CD14-positive monocyte (primary cell): ENCODE results near the gene SLC20A1. TPM values are rescaled to one million over a fixed set of nuclear protein-coding genes. Genes with fewer than 3 reads are reported as not detected.

ENCODE experiments used
- DNase-seq, 3 donors: peaks; one replicate each; pipeline ENCODE4 v3.0.0-alpha.2; 2011 to 2022
- H2AFZ ChIP-seq: 2 replicates; pipeline ENCODE4 v1.6.0; 2012; ENCODE audit warnings: mild to moderate bottlenecking, low read depth, low read length, inconsistent platforms; ENCODE audit not compliant: insufficient read depth, poor library complexity, severe bottlenecking
- H3K27ac ChIP-seq, 2 donors: 1 replicate in 1 of 2; 2 replicates in 1 of 2; pipeline ENCODE4 v1.5.1; 2012 to 2013; ENCODE audit warnings: low read length in 2 of 2, control low read depth in 1 of 2, inconsistent platforms in 1 of 2, low read depth in 1 of 2, mild to moderate bottlenecking in 1 of 2
- H3K27me3 ChIP-seq, 2 donors: one replicate each; pipeline versions ENCODE4 v1.6.0 to v1.6.1; 2011 to 2013; ENCODE audit warnings: low read length in 2 of 2; ENCODE audit not compliant: control insufficient read depth in 2 of 2, insufficient read depth in 2 of 2
- H3K36me3 ChIP-seq, 2 donors: replicated peaks in 1 of 2; 1 replicate in 1 of 2; 2 replicates in 1 of 2; pipeline versions ENCODE4 v1.5.1 to v1.6.1; 2012 to 2013; ENCODE audit warnings: low read length in 2 of 2, control low read depth in 1 of 2, inconsistent platforms in 1 of 2, mild to moderate bottlenecking in 1 of 2; ENCODE audit not compliant: insufficient read depth in 2 of 2, control insufficient read depth in 1 of 2
- H3K4me1 ChIP-seq, 2 donors: 1 replicate in 1 of 2; 2 replicates in 1 of 2; pipeline versions ENCODE4 v1.5.1 to v1.6.1; 2012 to 2013; ENCODE audit warnings: low read length in 2 of 2, control low read depth in 1 of 2, inconsistent platforms in 1 of 2, mild to moderate bottlenecking in 1 of 2, moderate library complexity in 1 of 2; ENCODE audit not compliant: insufficient read depth in 2 of 2, control insufficient read depth in 1 of 2
- H3K4me2 ChIP-seq: replicated peaks from 2 replicates; pipeline ENCODE3; 2012; ENCODE audit warnings: low read length, moderate library complexity, mild to moderate bottlenecking; ENCODE audit not compliant: poor library complexity, severe bottlenecking; ENCODE audit errors: extremely low read depth
- H3K4me3 ChIP-seq, 3 experiments: fragments of 200-600 bp in 1 of 3; sonication (generic) in 1 of 3; replicated peaks in 1 of 3; 1 replicate in 2 of 3; 2 replicates in 1 of 3; pipeline ENCODE4 v1.5.1; 2011 to 2013; ENCODE audit warnings: low read length in 3 of 3, mild to moderate bottlenecking in 3 of 3, control low read depth in 2 of 3, low read depth in 2 of 3, inconsistent platforms in 1 of 3, moderate library complexity in 1 of 3
- H3K79me2 ChIP-seq: 2 replicates; pipeline ENCODE4 v1.6.0; 2012; ENCODE audit warnings: mild to moderate bottlenecking, control low read depth, inconsistent platforms, low read length, moderate library complexity; ENCODE audit not compliant: insufficient read depth
- H3K9ac ChIP-seq: 2 replicates; pipeline ENCODE4 v1.6.0; 2017; ENCODE audit warnings: low read length, mild to moderate bottlenecking; ENCODE audit not compliant: insufficient read depth, poor library complexity, severe bottlenecking
- H3K9me3 ChIP-seq, 2 donors: replicated peaks in 1 of 2; 1 replicate in 1 of 2; 2 replicates in 1 of 2; pipeline versions ENCODE4 v1.5.1 to v1.6.1; 2012 to 2013; ENCODE audit warnings: low read length in 2 of 2, control low read depth in 1 of 2; ENCODE audit not compliant: control insufficient read depth in 1 of 2, insufficient read depth in 1 of 2
- H4K20me1 ChIP-seq: 2 replicates; pipeline ENCODE4 v1.6.0; 2012; ENCODE audit warnings: mild to moderate bottlenecking, low read length, control low read depth, moderate library complexity; ENCODE audit not compliant: insufficient read depth
- H3K27ac Mint-ChIP-seq, 7 donors: one replicate each; pipeline ENCODE4 v1.8.0; 2020; ENCODE audit warnings: mild to moderate bottlenecking in 7 of 7, mixed read lengths in 7 of 7, moderate library complexity in 6 of 7, inconsistent platforms in 2 of 7
- H3K27me3 Mint-ChIP-seq, 3 donors: one replicate each; pipeline ENCODE4 v1.8.0; 2021 to 2022; ENCODE audit warnings: low read depth in 3 of 3, mild to moderate bottlenecking in 3 of 3, mixed read lengths in 3 of 3, moderate library complexity in 3 of 3, inconsistent platforms in 1 of 3
- H3K36me3 Mint-ChIP-seq, 2 donors: one replicate each; pipeline ENCODE4 v1.8.0; 2020; ENCODE audit warnings: mixed read lengths in 2 of 2, inconsistent platforms in 1 of 2, mild to moderate bottlenecking in 1 of 2
- H3K4me1 Mint-ChIP-seq: one replicate; pipeline ENCODE4 v1.8.0; 2020; ENCODE audit warnings: mild to moderate bottlenecking, mixed read lengths
- H3K4me3 Mint-ChIP-seq, 2 donors: one replicate each; pipeline ENCODE4 v1.8.0; 2020; ENCODE audit warnings: mild to moderate bottlenecking in 2 of 2, mixed read lengths in 2 of 2, moderate library complexity in 1 of 2
- H3K9me3 Mint-ChIP-seq, 7 donors: one replicate each; pipeline ENCODE4 v1.8.0; 2020 to 2022; ENCODE audit warnings: mixed read lengths in 7 of 7, mild to moderate bottlenecking in 6 of 7, moderate library complexity in 6 of 7, inconsistent platforms in 2 of 7
- WGBS: methylation state at CpG from one replicate; pipeline ENCODE4 v1.1.5; 2013; ENCODE audit warnings: missing lambda C conversion rate; ENCODE audit not compliant: insufficient coverage; 5-methylcytosine and 5-hydroxymethylcytosine counted together
- intact Hi-C, 2 donors: fragments of 100-400 bp; cut with micrococcal nuclease; formaldehyde crosslinking; loops; one replicate each; pipeline versions ENCODE4 v1.15.0 to v1.15.1; 2023
- polyA plus RNA-seq, 3 donors: library from polyadenylated mRNA; depleted of rRNA in 1 of 3; unstranded in 2 of 3; stranded (reverse) in 1 of 3; fragments of 300-500 nt in 2 of 3; fragments of >200 nt in 1 of 3; fragmentation: Illumina TruSeq in 2 of 3; gene quantifications; 1 replicate in 2 of 3; 2 replicates in 1 of 3; pipeline ENCODE4 v1.2.3, GENCODE V29; 2012 to 2021
- TF ChIP-seq, protein P1 (sequence below): fragments of 200-600 bp; IDR thresholded peaks from one replicate; pipeline ENCODE4 v1.8.0; 2022; ENCODE audit warnings: antibody characterized with exemption, mild to moderate bottlenecking

The SLC20A1 gene
- polyA plus RNA-seq, 3 donors = 16.1 to 112 (median 36.3) TPM

DNA sequence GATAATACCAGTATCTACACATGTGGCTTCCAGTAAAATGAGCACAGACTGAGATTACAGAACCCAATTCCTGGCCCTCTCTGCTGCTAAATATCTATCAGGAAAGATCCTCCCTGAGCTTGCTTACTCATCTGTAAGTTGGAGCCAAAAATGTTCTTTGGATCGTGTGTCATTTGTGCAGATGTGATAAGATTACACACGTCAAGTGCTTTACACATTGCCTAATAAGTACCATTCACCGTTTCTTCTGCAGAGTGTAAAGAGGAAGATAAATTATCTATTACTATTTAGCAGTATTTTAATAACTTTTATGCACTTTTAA is 23.2 kb upstream of the SLC20A1 start:
- Histone ChIP-seq H3K27ac (peak overlapping the region in 1 of 2 donors; percentile 59), H3K79me2 (no peaks in the 10 kb centered on the region), H3K27me3 (no peaks in the 10 kb centered on the region), H4K20me1 (no peaks in the 10 kb centered on the region), H2AFZ (no peak overlapping the region), H3K4me2 (no peak overlapping the region), H3K4me3 (peak overlapping the region in 1 of 3 experiments; percentile 4), H3K9ac (no peak overlapping the region), H3K4me1 (peaks cover 53 to 67% of the 10 kb centered on the region in 2 donors), H3K9me3 (no peaks in the 10 kb centered on the region), H3K36me3 (no peaks in the 10 kb centered on the region)
- intact Hi-C loops = no loop called here
- H3K4me3 Mint-ChIP-seq = no peak overlapping the region
- TF ChIP-seq, protein P1, sequence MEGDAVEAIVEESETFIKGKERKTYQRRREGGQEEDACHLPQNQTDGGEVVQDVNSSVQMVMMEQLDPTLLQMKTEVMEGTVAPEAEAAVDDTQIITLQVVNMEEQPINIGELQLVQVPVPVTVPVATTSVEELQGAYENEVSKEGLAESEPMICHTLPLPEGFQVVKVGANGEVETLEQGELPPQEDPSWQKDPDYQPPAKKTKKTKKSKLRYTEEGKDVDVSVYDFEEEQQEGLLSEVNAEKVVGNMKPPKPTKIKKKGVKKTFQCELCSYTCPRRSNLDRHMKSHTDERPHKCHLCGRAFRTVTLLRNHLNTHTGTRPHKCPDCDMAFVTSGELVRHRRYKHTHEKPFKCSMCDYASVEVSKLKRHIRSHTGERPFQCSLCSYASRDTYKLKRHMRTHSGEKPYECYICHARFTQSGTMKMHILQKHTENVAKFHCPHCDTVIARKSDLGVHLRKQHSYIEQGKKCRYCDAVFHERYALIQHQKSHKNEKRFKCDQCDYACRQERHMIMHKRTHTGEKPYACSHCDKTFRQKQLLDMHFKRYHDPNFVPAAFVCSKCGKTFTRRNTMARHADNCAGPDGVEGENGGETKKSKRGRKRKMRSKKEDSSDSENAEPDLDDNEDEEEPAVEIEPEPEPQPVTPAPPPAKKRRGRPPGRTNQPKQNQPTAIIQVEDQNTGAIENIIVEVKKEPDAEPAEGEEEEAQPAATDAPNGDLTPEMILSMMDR = no peak
- H3K27ac Mint-ChIP-seq = peak overlapping the region in 4 of 7 donors; percentile 5 to 48 (median 29)
- H3K36me3 Mint-ChIP-seq = no peaks in the 10 kb centered on the region
- peak; percentile 58 to 78 (median 75) for DNase-seq
- WGBS = no CpG with 5 or more reads among the region's 3 CpGs
- no peaks in the 10 kb centered on the region for H3K27me3 Mint-ChIP-seq
- H3K4me1 Mint-ChIP-seq = peaks cover 57% of the 10 kb centered on the region
- H3K9me3 Mint-ChIP-seq = peaks cover 0 to 2% (median 0%) of the 10 kb centered on the region in 7 donors

DNA sequence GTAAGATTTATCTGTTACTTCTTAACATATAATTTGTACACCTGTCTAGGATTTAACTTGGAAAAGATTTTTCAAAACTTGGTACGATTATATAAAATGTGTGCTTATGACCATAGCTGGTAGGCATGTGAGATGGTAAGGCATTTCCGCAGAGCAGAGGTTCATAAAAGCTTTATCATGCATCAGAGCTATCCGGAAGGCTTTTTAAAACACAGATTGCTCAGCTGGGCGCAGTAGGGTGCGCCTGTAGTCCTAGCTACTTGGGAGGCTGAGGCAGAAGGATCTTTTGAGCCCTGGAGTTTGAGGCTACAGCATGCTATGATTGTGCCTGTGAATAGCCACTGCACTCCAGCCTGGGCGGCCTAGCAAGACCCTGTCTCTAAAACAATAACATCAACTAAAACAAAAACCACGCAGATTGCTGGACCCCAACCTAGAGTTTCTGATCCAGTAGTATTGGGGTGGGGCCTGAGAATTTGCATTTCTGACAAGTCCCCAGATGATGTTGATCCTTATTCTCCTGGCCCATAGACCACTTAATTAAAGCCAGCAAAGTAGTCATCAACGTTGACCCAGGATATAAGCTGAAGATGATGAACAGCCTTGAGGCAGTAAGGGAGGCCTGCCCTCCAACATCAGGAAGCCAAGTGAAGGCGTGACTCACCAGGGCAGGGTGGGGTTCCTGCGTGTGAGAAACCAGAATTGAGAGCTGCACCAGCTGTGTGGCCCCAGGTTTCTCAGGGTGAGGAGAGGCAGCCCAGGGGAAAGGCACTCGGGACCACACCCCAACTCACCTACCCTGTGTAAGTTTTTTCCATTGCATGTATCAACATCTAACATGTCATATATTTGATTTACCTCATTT is 21.6 kb upstream of the SLC20A1 start:
- no peaks in the 10 kb centered on the region for H3K36me3 ChIP-seq
- no peaks in the 10 kb centered on the region for H4K20me1 ChIP-seq
- no peak overlapping the region for H2AFZ ChIP-seq
- Mint-ChIP-seq H3K4me1 (peaks cover 63% of the 10 kb centered on the region), H3K36me3 (no peaks in the 10 kb centered on the region), H3K9me3 (peaks cover 0 to 2% (median 0%) of the 10 kb centered on the region in 7 donors), H3K27ac (peak overlapping the region; percentile 79 to 94 (median 90)), H3K27me3 (peaks cover 0 to 1% (median 0%) of the 10 kb centered on the region in 3 donors), H3K4me3 (no peak overlapping the region)
- peak overlapping the region; percentile 54 to 89 for H3K27ac ChIP-seq
- H3K4me3 ChIP-seq = peak overlapping the region in 1 of 3 experiments; percentile 1
- no peaks in the 10 kb centered on the region for H3K9me3 ChIP-seq
- H3K9ac ChIP-seq = no peak overlapping the region
- no peaks in the 10 kb centered on the region for H3K79me2 ChIP-seq
- H3K4me1 ChIP-seq = peaks cover 58 to 68% of the 10 kb centered on the region in 2 donors
- TF ChIP-seq, protein P1 = no peak
- intact Hi-C loops = loop anchor here in 1 of 2 donors (2.0 kb wide), 1 partner anchor 21 kb away; the partner anchor contains the start of gene SLC20A1
- 50% methylated on average over 2 of the region's 11 CpGs for WGBS
- no peaks in the 10 kb centered on the region for H3K27me3 ChIP-seq
- DNase-seq = peak; percentile 87 to 92 (median 90)
- H3K4me2 ChIP-seq = peak overlapping the region; percentile 35
